A673 (cell line): ENCODE measurements around the gene TEX22. TPM values are rescaled to one million over a fixed set of nuclear protein-coding genes. Genes with fewer than 3 reads are reported as not detected.

Source experiments
- BruUV-seq: library from RNA; stranded (reverse); fragments of 400-500 nt; replicated peaks from 2 replicates; lab custom pipeline; 2021; lab: Mats Ljungman, UMichigan
- CTCF ChIA-PET: fragments of 300-600 bp; sonication (Branson Sonifier 250); formaldehyde crosslinking; loops from one replicate; lab custom pipeline; 2022; ENCODE audit warnings: antibody characterized with exemption; lab: Charles Lee
- POLR2A ChIA-PET: fragments of 300-600 bp; sonication (Branson Sonifier 250); formaldehyde crosslinking; loops from one replicate; lab custom pipeline; 2022; ENCODE audit warnings: antibody characterized with exemption; ENCODE audit not compliant: low non-redundant PET; lab: Charles Lee
- DNase-seq: peaks from one replicate; pipeline ENCODE4 v3.0.0-alpha.2; 2015; ENCODE audit warnings: low spot score
- H3K27ac ChIP-seq: fragments of 200-600 bp; sonication (generic); 2 replicates; pipeline ENCODE4 v1.5.1; 2016; ENCODE audit warnings: mixed run types, low read depth, mild to moderate bottlenecking, mixed read lengths, antibody characterized with exemption, low read length; ENCODE audit not compliant: poor library complexity, severe bottlenecking
- H3K27me3 ChIP-seq: fragments of 200-600 bp; sonication (generic); replicated peaks from 2 replicates; pipeline ENCODE4 v1.6.1; 2017; ENCODE audit warnings: mixed run types, low read depth, mild to moderate bottlenecking, mixed read lengths, antibody characterized with exemption, low read length; ENCODE audit not compliant: insufficient read depth, poor library complexity
- H3K36me3 ChIP-seq: fragments of 200-600 bp; sonication (generic); 2 replicates; pipeline ENCODE4 v1.6.1; 2016; ENCODE audit warnings: mixed run types, mild to moderate bottlenecking, mixed read lengths, antibody characterized with exemption, low read length; ENCODE audit not compliant: insufficient read depth, poor library complexity, severe bottlenecking
- H3K4me1 ChIP-seq: fragments of 200-600 bp; sonication (generic); 2 replicates; pipeline ENCODE4 v1.6.1; 2017; ENCODE audit warnings: mixed run types, mild to moderate bottlenecking, mixed read lengths, antibody characterized with exemption, low read length; ENCODE audit not compliant: insufficient read depth, poor library complexity, severe bottlenecking
- H3K4me3 ChIP-seq: fragments of 200-600 bp; sonication (generic); 2 replicates; pipeline ENCODE4 v1.5.1; 2016; ENCODE audit warnings: low read depth, mixed run types, mild to moderate bottlenecking, mixed read lengths, low read length; ENCODE audit not compliant: poor library complexity, severe bottlenecking
- H3K9me3 ChIP-seq: fragments of 200-600 bp; sonication (generic); 2 replicates; pipeline ENCODE4 v1.6.1; 2016; ENCODE audit warnings: mixed run types, low read depth, mild to moderate bottlenecking, mixed read lengths, antibody characterized with exemption, low read length; ENCODE audit not compliant: poor library complexity, severe bottlenecking
- EZH2 ChIP-seq: fragments of 200-600 bp; sonication (generic); IDR thresholded peaks from 2 replicates; pipeline ENCODE4 v1.6.1; 2017; ENCODE audit warnings: borderline replicate concordance, low read depth, mild to moderate bottlenecking, mixed read lengths, antibody characterized with exemption, low read length; ENCODE audit not compliant: poor library complexity, severe bottlenecking
- intact Hi-C: fragments of 100-400 bp; cut with micrococcal nuclease; formaldehyde crosslinking; loops from one replicate; pipeline ENCODE4 v1.10.0; 2022; ENCODE audit not compliant: unreplicated experiment
- total RNA-seq: library from RNA; stranded (reverse); gene quantifications from 2 replicates; pipeline ENCODE4 v1.2.3, GENCODE V29; 2021
- TF ChIP-seq, protein P1 (sequence below): fragments of 300-800, 200-600 bp; sonication (generic); conservative IDR thresholded peaks from 2 replicates; pipeline ENCODE4 v1.5.1; 2017; ENCODE audit warnings: low read depth, mild to moderate bottlenecking, antibody characterized with exemption, low read length, moderate library complexity, mixed read lengths

The TEX22 gene
- total RNA-seq, 1 experiment from 2014 or later, result 2.7 TPM

DNA sequence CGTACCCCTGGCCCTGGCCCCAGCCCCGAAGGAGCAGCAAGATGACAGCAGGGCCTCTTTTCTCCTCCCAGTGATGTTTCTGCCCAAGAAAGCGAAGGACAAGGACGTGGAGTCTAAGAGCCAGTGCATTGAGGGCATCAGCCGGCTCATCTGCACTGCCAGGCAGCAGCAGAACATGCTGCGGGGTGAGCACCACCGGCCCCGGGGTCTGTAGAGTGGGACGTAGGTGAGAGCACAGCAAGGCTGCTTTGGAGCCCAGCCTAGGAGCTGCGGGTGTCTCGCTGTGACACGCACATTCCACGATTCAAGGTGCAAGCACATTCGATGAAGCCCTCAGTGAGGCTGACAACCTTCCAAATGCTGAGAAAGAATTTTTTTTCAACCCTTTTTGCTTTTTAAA lies 5.2 kb upstream of the TEX22 start:
- Histone ChIP-seq H3K36me3 (no peaks in the 10 kb centered on the region), H3K4me3 (no peak overlapping the region), H3K27ac (no peak overlapping the region), H3K4me1 (no peaks in the 10 kb centered on the region), H3K27me3 (no peaks in the 10 kb centered on the region), H3K9me3 (no peaks in the 10 kb centered on the region)
- TF ChIP-seq, protein P1, sequence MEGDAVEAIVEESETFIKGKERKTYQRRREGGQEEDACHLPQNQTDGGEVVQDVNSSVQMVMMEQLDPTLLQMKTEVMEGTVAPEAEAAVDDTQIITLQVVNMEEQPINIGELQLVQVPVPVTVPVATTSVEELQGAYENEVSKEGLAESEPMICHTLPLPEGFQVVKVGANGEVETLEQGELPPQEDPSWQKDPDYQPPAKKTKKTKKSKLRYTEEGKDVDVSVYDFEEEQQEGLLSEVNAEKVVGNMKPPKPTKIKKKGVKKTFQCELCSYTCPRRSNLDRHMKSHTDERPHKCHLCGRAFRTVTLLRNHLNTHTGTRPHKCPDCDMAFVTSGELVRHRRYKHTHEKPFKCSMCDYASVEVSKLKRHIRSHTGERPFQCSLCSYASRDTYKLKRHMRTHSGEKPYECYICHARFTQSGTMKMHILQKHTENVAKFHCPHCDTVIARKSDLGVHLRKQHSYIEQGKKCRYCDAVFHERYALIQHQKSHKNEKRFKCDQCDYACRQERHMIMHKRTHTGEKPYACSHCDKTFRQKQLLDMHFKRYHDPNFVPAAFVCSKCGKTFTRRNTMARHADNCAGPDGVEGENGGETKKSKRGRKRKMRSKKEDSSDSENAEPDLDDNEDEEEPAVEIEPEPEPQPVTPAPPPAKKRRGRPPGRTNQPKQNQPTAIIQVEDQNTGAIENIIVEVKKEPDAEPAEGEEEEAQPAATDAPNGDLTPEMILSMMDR, result no peak
- TF ChIP-seq EZH2, result no peak
- POLR2A ChIA-PET, result interaction anchor here (0.6 kb wide), 1 partner anchor 98 kb away, joined by 8 read pairs; no protein-coding TSS in a partner anchor
- intact Hi-C loops, result no loop called here
- CTCF ChIA-PET, result no interaction called here
- no peak for DNase-seq
- no TSS peak for BruUV-seq

DNA sequence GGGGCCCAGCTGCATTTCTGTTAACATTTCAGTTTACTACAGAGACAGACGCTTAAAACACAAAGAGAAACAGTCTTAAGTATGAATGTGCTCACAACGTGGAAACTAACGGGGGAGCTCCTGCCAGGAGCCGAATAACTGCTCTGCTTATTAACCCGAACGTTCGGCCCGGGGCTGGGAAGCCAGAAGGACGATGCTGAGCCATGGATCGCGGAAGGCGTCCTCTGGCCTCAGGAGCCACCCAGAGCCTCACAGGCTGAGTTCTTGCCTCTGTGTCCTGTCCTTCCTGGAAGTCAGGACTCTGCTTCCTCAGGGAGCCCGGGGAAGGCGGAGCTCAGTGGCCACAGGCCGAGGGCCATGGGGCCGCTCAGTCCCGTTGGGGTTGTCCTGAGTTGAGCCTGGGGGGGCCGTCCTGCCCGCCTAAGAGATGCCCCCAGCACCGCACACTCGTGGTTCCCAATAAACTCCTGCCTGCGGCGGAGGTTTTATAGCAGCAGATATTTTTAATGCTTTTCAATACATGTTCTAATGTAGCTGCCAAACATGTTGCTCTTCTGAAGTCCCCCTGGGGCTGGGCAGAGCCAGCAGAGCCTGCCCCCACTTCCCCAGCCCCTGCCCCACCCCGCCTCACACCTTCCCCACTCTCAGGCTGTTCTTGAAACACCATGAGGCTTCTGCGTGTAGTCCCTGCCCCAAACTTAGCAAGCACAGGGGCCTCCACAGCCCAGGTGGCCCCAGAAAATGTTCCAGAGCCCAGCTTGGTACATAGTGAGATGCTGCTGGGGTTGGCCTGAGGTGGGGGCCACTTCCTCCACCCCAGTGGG lies 3.4 kb upstream of the TEX22 start:
- no TSS peak for BruUV-seq
- no peak overlapping the region for H3K27ac ChIP-seq
- TF ChIP-seq, protein P1, result no peak
- TF ChIP-seq EZH2, result no peak

DNA sequence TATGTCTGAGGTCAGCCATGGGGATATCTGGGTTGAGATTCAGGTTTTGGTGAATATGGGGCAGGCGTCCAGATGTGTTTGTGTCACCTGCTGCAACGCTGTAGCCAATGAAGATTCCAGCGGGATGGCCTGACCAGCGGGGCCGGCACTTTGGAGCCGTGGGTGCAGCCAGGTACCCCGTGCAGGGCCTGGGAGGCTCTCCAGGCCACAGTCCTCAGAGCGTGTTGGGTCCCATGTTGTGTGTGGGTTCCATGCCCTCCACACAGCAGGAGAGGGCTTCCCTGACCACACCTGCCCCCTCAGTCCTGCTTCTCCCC lies 2.8 kb upstream of the TEX22 start:
- peaks cover 17% of the 10 kb centered on the region for H3K9me3 ChIP-seq
- peaks cover 14% of the 10 kb centered on the region for H3K36me3 ChIP-seq
- no peak for DNase-seq
- no TSS peak for BruUV-seq
- no peak overlapping the region for H3K27ac ChIP-seq
- CTCF ChIA-PET, result no interaction called here
- no peak overlapping the region for H3K4me3 ChIP-seq
- POLR2A ChIA-PET, result no interaction called here
- peaks cover 5% of the 10 kb centered on the region for H3K4me1 ChIP-seq
- H3K27me3 ChIP-seq, result no peaks in the 10 kb centered on the region
- intact Hi-C loops, result no loop called here
- TF ChIP-seq EZH2, result no peak
- TF ChIP-seq, protein P1, result no peak

More for the DNA sequence above, 3.4 kb upstream of the TEX22 start:
- H3K9me3 ChIP-seq, result peaks cover 11% of the 10 kb centered on the region
- H3K4me3 ChIP-seq, result no peak overlapping the region
- no peaks in the 10 kb centered on the region for H3K27me3 ChIP-seq
- intact Hi-C loops, result no loop called here
- H3K36me3 ChIP-seq, result peaks cover 8% of the 10 kb centered on the region
- DNase-seq, result no peak
- CTCF ChIA-PET, result no interaction called here
- POLR2A ChIA-PET, result no interaction called here
- peaks cover 5% of the 10 kb centered on the region for H3K4me1 ChIP-seq
